IMR-90 (cell line): Measurements from ENCODE around the gene HSPG2. TPM values are rescaled to one million over a fixed set of nuclear protein-coding genes. Genes with fewer than 3 reads are reported as not detected.

Source experiments
- ATAC-seq: fragments of 200-7000 bp; cut with Tn5 transposase; 2 replicates; pipeline ENCODE4 v1.9.1; 2020; ENCODE audit warnings: low read depth, mild to moderate bottlenecking, moderate library complexity
- BruUV-seq: library from RNA; stranded (reverse); fragments of 400-500 nt; replicated peaks from 2 replicates; lab custom pipeline; 2021; lab: Mats Ljungman, UMichigan
- CTCF ChIA-PET: fragments of 300-600 bp; formaldehyde crosslinking; extraction: SDS; loops from one replicate; lab custom pipeline; 2021; ENCODE audit warnings: antibody characterized with exemption; lab: Yijun Ruan, JAX
- POLR2A ChIA-PET: fragments of 300-600 bp; sonication (Branson Sonifier 250); formaldehyde crosslinking; loops from one replicate; lab custom pipeline; 2022; ENCODE audit warnings: antibody characterized with exemption; ENCODE audit not compliant: unreplicated experiment; lab: Charles Lee
- DNase-seq: peaks from one replicate; pipeline ENCODE4 v3.0.0; 2013
- H2AFZ ChIP-seq: replicated peaks from 2 replicates; pipeline ENCODE3; 2013; ENCODE audit warnings: low read length, mild to moderate bottlenecking; ENCODE audit not compliant: poor library complexity
- H2AK5ac ChIP-seq: 2 replicates; pipeline ENCODE4 v1.6.1; 2013; ENCODE audit warnings: low read depth, low read length, inconsistent platforms
- H2AK9ac ChIP-seq: replicated peaks from 2 replicates; pipeline ENCODE3; 2013; ENCODE audit warnings: mild to moderate bottlenecking, low read depth, low read length, moderate library complexity; ENCODE audit not compliant: poor library complexity
- H2BK120ac ChIP-seq: 2 replicates; pipeline ENCODE4 v1.6.1; 2013; ENCODE audit warnings: low read depth, low read length, inconsistent platforms
- H2BK15ac ChIP-seq: 3 replicates; pipeline ENCODE4 v1.6.1; 2013; ENCODE audit warnings: low read depth, low read length, inconsistent platforms
- H2BK20ac ChIP-seq: 2 replicates; pipeline ENCODE4 v1.6.1; 2013; ENCODE audit warnings: low read depth, mild to moderate bottlenecking, inconsistent platforms, low read length, moderate library complexity
- H2BK5ac ChIP-seq: 2 replicates; pipeline ENCODE4 v1.6.1; 2013; ENCODE audit warnings: mild to moderate bottlenecking, low read depth, low read length, inconsistent platforms; ENCODE audit not compliant: poor library complexity, severe bottlenecking
- H3K14ac ChIP-seq: replicated peaks from 2 replicates; pipeline ENCODE4 v1.6.1; 2013; ENCODE audit warnings: low read depth, low read length, inconsistent platforms
- H3K18ac ChIP-seq: 2 replicates; pipeline ENCODE4 v1.6.1; 2013; ENCODE audit warnings: low read depth, low read length, control low read depth
- H3K23ac ChIP-seq: 2 replicates; pipeline ENCODE4 v1.6.1; 2013; ENCODE audit warnings: low read depth, low read length, inconsistent platforms
- H3K27ac ChIP-seq: 2 replicates; pipeline ENCODE4 v1.5.1; 2013; ENCODE audit warnings: mild to moderate bottlenecking, control low read depth, low read length; ENCODE audit not compliant: insufficient read depth
- H3K27me3 ChIP-seq: 2 replicates; pipeline ENCODE4 v1.6.1; 2013; ENCODE audit warnings: low read length; ENCODE audit not compliant: control insufficient read depth, insufficient read depth
- H3K36me3 ChIP-seq: 2 replicates; pipeline ENCODE4 v1.6.1; 2013; ENCODE audit warnings: low read length, mixed read lengths; ENCODE audit not compliant: control insufficient read depth, insufficient read depth
- H3K4ac ChIP-seq: 2 replicates; pipeline ENCODE4 v1.6.1; 2013; ENCODE audit warnings: low read depth, low read length, inconsistent platforms
- H3K4me1 ChIP-seq: 2 replicates; pipeline ENCODE4 v1.6.1; 2013; ENCODE audit warnings: low read length, mixed read lengths; ENCODE audit not compliant: control insufficient read depth, insufficient read depth
- H3K4me2 ChIP-seq: 2 replicates; pipeline ENCODE4 v1.6.1; 2013; ENCODE audit warnings: low read depth, mild to moderate bottlenecking, control low read depth, low read length, moderate library complexity
- H3K4me3 ChIP-seq: 2 replicates; pipeline ENCODE4 v1.5.1; 2013; ENCODE audit warnings: low read depth, mild to moderate bottlenecking, control low read depth, low read length, moderate library complexity; ENCODE audit not compliant: insufficient read depth
- H3K56ac ChIP-seq: 2 replicates; pipeline ENCODE4 v1.6.1; 2013; ENCODE audit warnings: low read length, inconsistent platforms; ENCODE audit not compliant: insufficient read depth; ENCODE audit errors: extremely low read depth
- H3K79me1 ChIP-seq, 2 experiments: 2 replicates each; pipeline ENCODE4 v1.6.1; 2013; ENCODE audit warnings: low read length in 2 of 2, inconsistent platforms in 1 of 2, low read depth in 1 of 2
- H3K9ac ChIP-seq: 2 replicates; pipeline ENCODE4 v1.6.1; 2013; ENCODE audit warnings: low read depth, low read length, control low read depth
- H3K9me1 ChIP-seq: 2 replicates; pipeline ENCODE4 v1.6.1; 2013; ENCODE audit warnings: low read length, inconsistent platforms; ENCODE audit not compliant: insufficient read depth
- H3K9me3 ChIP-seq: 2 replicates; pipeline ENCODE4 v1.6.1; 2013; ENCODE audit warnings: low read length; ENCODE audit not compliant: control insufficient read depth, insufficient read depth
- H4K20me1 ChIP-seq: 2 replicates; pipeline ENCODE4 v1.6.1; 2013; ENCODE audit warnings: low read length, inconsistent platforms; ENCODE audit not compliant: insufficient read depth
- H4K5ac ChIP-seq: 2 replicates; pipeline ENCODE4 v1.6.1; 2013; ENCODE audit warnings: mild to moderate bottlenecking, low read depth, low read length, control low read depth
- H4K8ac ChIP-seq, 2 experiments: 2 replicates each; pipeline ENCODE4 v1.6.1; 2013; ENCODE audit warnings: low read depth in 2 of 2, low read length in 2 of 2, control low read depth in 1 of 2, inconsistent platforms in 1 of 2
- H4K91ac ChIP-seq: 2 replicates; pipeline ENCODE4 v1.6.1; 2013; ENCODE audit warnings: low read depth, low read length, inconsistent platforms; ENCODE audit not compliant: insufficient read depth
- BHLHE40 ChIP-seq: fragments of 150-350 bp; IDR thresholded peaks from 2 replicates; pipeline ENCODE4 v1.6.1; 2016; ENCODE audit warnings: mild to moderate bottlenecking, low read depth, low read length
- CEBPB ChIP-seq: IDR thresholded peaks from 2 replicates; pipeline ENCODE4 v1.6.1; 2012; ENCODE audit warnings: low read depth, low read length, improper control_type of control experiment
- CHD1 ChIP-seq: IDR thresholded peaks from 2 replicates; pipeline ENCODE4 v1.6.1; 2012; ENCODE audit warnings: low read depth, low read length, improper control_type of control experiment
- FOS ChIP-seq: fragments of 150-350 bp; IDR thresholded peaks from 2 replicates; pipeline ENCODE4 v1.6.1; 2016; ENCODE audit warnings: low read depth, low read length
- MAFK ChIP-seq: IDR thresholded peaks from 2 replicates; pipeline ENCODE4 v1.6.1; 2012; ENCODE audit warnings: low read depth, low read length, improper control_type of control experiment
- MAZ ChIP-seq: IDR thresholded peaks from 2 replicates; pipeline ENCODE4 v1.6.1; 2012; ENCODE audit warnings: low read depth, mild to moderate bottlenecking, low read length, improper control_type of control experiment, moderate library complexity, borderline replicate concordance
- RFX5 ChIP-seq: IDR thresholded peaks from 2 replicates; pipeline ENCODE4 v1.8.0; 2012; ENCODE audit warnings: low read depth, mild to moderate bottlenecking, low read length, moderate library complexity
- USF2 ChIP-seq: fragments of 150-350 bp; IDR thresholded peaks from 2 replicates; pipeline ENCODE4 v1.6.1; 2017; ENCODE audit warnings: mild to moderate bottlenecking, antibody characterized with exemption, low read length, low read depth
- WGBS, 2 experiments: methylation state at CpG; one replicate each; pipeline versions ENCODE4 v1.1.5 to v1.1.7; 2013; ENCODE audit warnings: missing lambda C conversion rate in 2 of 2; ENCODE audit not compliant: insufficient read length in 1 of 2; ENCODE audit errors: extremely low coverage in 2 of 2; 5-methylcytosine and 5-hydroxymethylcytosine counted together
- dilution Hi-C: fragments of 300-500 bp; cut with HindIII; formaldehyde crosslinking; loops from one replicate; pipeline ENCODE4 v1.14.3; 2018; ENCODE audit warnings: low sequenced_read_pairs; ENCODE audit not compliant: unreplicated experiment
- in situ Hi-C: fragments of 300-500 bp; cut with MboI; formaldehyde crosslinking; loops from 3 replicates; pipeline ENCODE4 v1.14.3; 2019; ENCODE audit warnings: low sequenced_read_pairs, inconsistent platforms, mixed read lengths
- intact Hi-C: fragments of 100-400 bp; cut with micrococcal nuclease; formaldehyde crosslinking; loops from 2 replicates; pipeline ENCODE4 v1.10.0; 2022
- polyA plus RNA-seq, 3 experiments: library from polyadenylated mRNA; depleted of rRNA; stranded (reverse); fragments of >200 nt; gene quantifications; 2 replicates each; pipeline ENCODE4 v1.2.3, GENCODE V29; 2012; ENCODE audit warnings: low replicate concordance in 1 of 3
- total RNA-seq: library from RNA; depleted of rRNA; stranded (reverse); fragments of >200 nt; gene quantifications from 2 replicates; pipeline ENCODE4 v1.2.3, GENCODE V29; 2012

Gene HSPG2
- total and polyA plus RNA-seq, 2 of the 4 experiments (the other 2 are of a cell fraction) = 15.8 to 94.0 TPM

GRCh38 chr1:21887796-21888195 lies 49.3 kb downstream of the HSPG2 start:
- H3K23ac ChIP-seq = no peak overlapping the region
- no peaks in the 10 kb centered on the region; the same call in 1 of the 2 replicates for H3K9me1 ChIP-seq
- H4K8ac ChIP-seq = no peak overlapping the region
- H3K9ac ChIP-seq = no peak overlapping the region
- H4K91ac ChIP-seq = no peak overlapping the region
- no peak for DNase-seq
- H2AFZ ChIP-seq = no peak overlapping the region
- ATAC-seq = no peak; the same call in 1 of the 2 replicates
- CTCF ChIA-PET = interaction anchor here (0.6 kb wide), 1 partner anchor 30 kb away, joined by 3 read pairs; no protein-coding TSS in a partner anchor
- no peak overlapping the region for H2AK5ac ChIP-seq
- 98% methylated on average over 6 of the region's 11 CpGs; no CpG with 5 or more reads in 1 of the 2 experiments for WGBS, 2 experiments
- no peak overlapping the region for H3K4me3 ChIP-seq
- H4K20me1 ChIP-seq = peaks cover 5% of the 10 kb centered on the region; the same call in 1 of the 2 replicates
- H3K14ac ChIP-seq = no peak overlapping the region
- BruUV-seq = no TSS peak
- TF ChIP-seq RFX5 = no peak
- TF ChIP-seq MAZ = no peak
- no peak for TF ChIP-seq MAFK
- TF ChIP-seq USF2 = no peak
- TF ChIP-seq CEBPB = no peak
- TF ChIP-seq FOS = no peak
- TF ChIP-seq BHLHE40 = no peak
- no peak for TF ChIP-seq CHD1
- H2BK15ac ChIP-seq = no peak overlapping the region
- in situ Hi-C loops = no loop called here
- no peak overlapping the region for H3K4ac ChIP-seq
- H2BK20ac ChIP-seq = no peak overlapping the region
- no peaks in the 10 kb centered on the region for H3K27me3 ChIP-seq
- intact Hi-C loops = no loop called here
- no peak overlapping the region for H4K5ac ChIP-seq
- H3K79me1 ChIP-seq = peaks cover 6 to 25% of the 10 kb centered on the region in 2 experiments; a peak in 3 of 4 replicates
- H3K27ac ChIP-seq = no peak overlapping the region
- no peak overlapping the region for H3K18ac ChIP-seq
- H3K56ac ChIP-seq = no peak overlapping the region
- H3K9me3 ChIP-seq = no peaks in the 10 kb centered on the region
- POLR2A ChIA-PET = no interaction called here
- H3K4me1 ChIP-seq = no peaks in the 10 kb centered on the region
- H2BK5ac ChIP-seq = no peak overlapping the region
- no peak overlapping the region for H3K4me2 ChIP-seq
- dilution Hi-C loops = no loop called here
- H2AK9ac ChIP-seq = no peak overlapping the region
- no peak overlapping the region for H2BK120ac ChIP-seq
- H3K36me3 ChIP-seq = peaks cover 68% of the 10 kb centered on the region
